Neural cell (in vitro differentiated cells): ENCODE data around the gene GSS. TPM values are rescaled to one million over a fixed set of nuclear protein-coding genes. Genes with fewer than 3 reads are reported as not detected.

Source experiments
- H2AFZ ChIP-seq: fragments of 200-600, 300-800 bp; sonication (generic), shearing (Covaris generic); 2 replicates; pipeline ENCODE4 v1.6.0; 2014; ENCODE audit warnings: low read depth, mild to moderate bottlenecking, antibody characterized with exemption, low read length, moderate library complexity
- H3F3A ChIP-seq: fragments of 200-600 bp; shearing (Covaris generic); 2 replicates; pipeline ENCODE4 v1.6.1; 2016; ENCODE audit warnings: mild to moderate bottlenecking, moderate library complexity, mixed read lengths, antibody characterized with exemption, low read length; ENCODE audit not compliant: insufficient read depth, poor library complexity, severe bottlenecking
- H3K27ac ChIP-seq: fragments of 200-600, 300-800 bp; sonication (generic), shearing (Covaris generic); 2 replicates; pipeline ENCODE4 v1.5.1; 2014; ENCODE audit warnings: mild to moderate bottlenecking, low read length, moderate library complexity
- H3K27me3 ChIP-seq: fragments of 300-800, 200-600 bp; sonication (generic), shearing (Covaris generic); 2 replicates; pipeline ENCODE4 v1.6.0; 2014; ENCODE audit warnings: mild to moderate bottlenecking, low read depth, low read length, moderate library complexity; ENCODE audit not compliant: insufficient read depth
- H3K36me3 ChIP-seq: fragments of 300-800, 200-600 bp; sonication (generic), shearing (Covaris generic); 2 replicates; pipeline ENCODE4 v1.5.1; 2014; ENCODE audit warnings: mild to moderate bottlenecking, antibody characterized with exemption, low read length, moderate library complexity; ENCODE audit not compliant: insufficient read depth
- H3K4me2 ChIP-seq: fragments of 300-800, 200-600 bp; sonication (generic), shearing (Covaris generic); 2 replicates; pipeline ENCODE4 v1.6.0; 2014; ENCODE audit warnings: mild to moderate bottlenecking, low read length
- H3K4me3 ChIP-seq: fragments of 300-800, 200-600 bp; sonication (generic), shearing (Covaris generic); 2 replicates; pipeline ENCODE4 v1.5.1; 2014; ENCODE audit warnings: mild to moderate bottlenecking, low read length, moderate library complexity
- H3K79me2 ChIP-seq: fragments of 200-600 bp; shearing (Covaris generic); replicated peaks from 2 replicates; pipeline ENCODE4 v1.6.0; 2014; ENCODE audit warnings: mild to moderate bottlenecking, low read length, moderate library complexity; ENCODE audit not compliant: insufficient read depth
- H3K9ac ChIP-seq: fragments of 300-800, 200-600 bp; sonication (generic), shearing (Covaris generic); 2 replicates; pipeline ENCODE4 v1.6.1; 2016; ENCODE audit warnings: mild to moderate bottlenecking, low read length, mixed read lengths
- H3K9me2 ChIP-seq: fragments of 200-600 bp; shearing (Covaris generic); 2 replicates; pipeline ENCODE4 v1.6.1; 2016; ENCODE audit warnings: mild to moderate bottlenecking, low read length, mixed read lengths; ENCODE audit not compliant: insufficient read depth
- H3K9me3 ChIP-seq: fragments of 200-600, 300-800 bp; sonication (generic), shearing (Covaris generic); 2 replicates; pipeline ENCODE4 v1.6.1; 2016; ENCODE audit warnings: mild to moderate bottlenecking, mixed run types, low read length, moderate library complexity, mixed read lengths
- H4K20me1 ChIP-seq: fragments of 200-600 bp; shearing (Covaris generic); 2 replicates; pipeline ENCODE4 v1.6.1; 2016; ENCODE audit warnings: mild to moderate bottlenecking, mixed run types; ENCODE audit not compliant: insufficient read depth
- CTCF ChIP-seq: fragments of 450-650 bp; IDR thresholded peaks from 2 replicates; pipeline ENCODE4 v1.5.1; 2014; ENCODE audit warnings: antibody characterized with exemption, mild to moderate bottlenecking, moderate library complexity; ENCODE audit not compliant: poor library complexity, severe bottlenecking
- EP300 ChIP-seq: fragments of 450-650 bp; conservative IDR thresholded peaks from 2 replicates; pipeline ENCODE4 v1.6.1; 2014; ENCODE audit warnings: antibody characterized with exemption, mild to moderate bottlenecking, moderate library complexity; ENCODE audit not compliant: poor library complexity, severe bottlenecking
- EZH2 ChIP-seq: fragments of 200-600, 300-800 bp; shearing (Covaris generic), sonication (generic); IDR thresholded peaks from 2 replicates; pipeline ENCODE4 v1.6.1; 2014; ENCODE audit warnings: antibody characterized with exemption, low read length, borderline replicate concordance, mild to moderate bottlenecking; ENCODE audit not compliant: insufficient read depth, poor library complexity, severe bottlenecking
- MXI1 ChIP-seq: fragments of 450-650 bp; conservative IDR thresholded peaks from 2 replicates; pipeline ENCODE4 v1.6.1; 2014; ENCODE audit warnings: antibody characterized with exemption, mild to moderate bottlenecking; ENCODE audit not compliant: poor library complexity, severe bottlenecking
- POLR2AphosphoS5 ChIP-seq: IDR thresholded peaks from 2 replicates; pipeline ENCODE4 v1.6.1; 2012
- RAD21 ChIP-seq: fragments of 450-650 bp; conservative IDR thresholded peaks from 2 replicates; pipeline ENCODE4 v1.6.1; 2014; ENCODE audit warnings: antibody characterized with exemption, mild to moderate bottlenecking, moderate library complexity
- SMC3 ChIP-seq: fragments of 450-650 bp; conservative IDR thresholded peaks from 2 replicates; pipeline ENCODE4 v1.6.1; 2014; ENCODE audit warnings: antibody characterized with exemption, mild to moderate bottlenecking, moderate library complexity; ENCODE audit not compliant: poor library complexity
- TAF1 ChIP-seq: IDR thresholded peaks from 2 replicates; pipeline ENCODE4 v1.6.1; 2012; ENCODE audit warnings: low read depth
- polyA plus RNA-seq: library from polyadenylated mRNA; depleted of rRNA; stranded (reverse); fragments of >200 nt; gene quantifications from 2 replicates; pipeline ENCODE4 v1.2.3, GENCODE V29; 2014
- TF ChIP-seq, protein P1 (sequence below): IDR thresholded peaks from 2 replicates; pipeline ENCODE4 v1.6.1; 2012; ENCODE audit warnings: borderline replicate concordance

GSS gene
- polyA plus RNA-seq, 1 donor from 2014 or later: 173 TPM

DNA sequence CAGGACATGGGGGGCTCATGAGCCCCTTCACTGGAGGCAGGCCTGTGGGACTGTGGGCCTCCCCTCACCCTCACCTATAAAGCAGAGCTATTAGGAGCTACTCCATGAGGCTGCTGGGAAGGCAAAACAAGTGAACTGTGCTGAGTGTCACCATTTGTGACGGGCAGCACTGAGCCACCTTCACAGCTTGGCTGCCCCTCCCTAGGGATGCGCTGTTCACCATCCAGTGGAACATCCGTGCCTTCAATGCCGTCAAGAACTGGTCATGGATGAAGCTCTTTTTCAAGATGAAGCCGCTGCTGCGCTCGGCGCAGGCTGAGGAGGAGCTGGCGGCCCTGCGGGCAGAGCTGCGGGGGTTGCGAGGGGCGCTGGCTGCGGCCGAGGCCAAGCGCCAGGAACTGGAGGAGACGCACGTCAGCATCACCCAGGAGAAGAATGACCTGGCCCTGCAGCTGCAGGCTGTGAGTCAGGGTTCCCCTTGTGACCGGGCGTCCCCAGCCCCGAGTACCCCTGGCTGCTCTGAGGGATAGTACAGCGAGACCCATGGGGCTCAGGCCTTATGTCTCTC is 38.4 kb upstream of the GSS start:
- no peaks in the 10 kb centered on the region for H3F3A ChIP-seq
- no peaks in the 10 kb centered on the region for H3K36me3 ChIP-seq
- H3K4me2 ChIP-seq: no peak overlapping the region
- H3K9ac ChIP-seq: no peak overlapping the region
- H3K9me3 ChIP-seq: no peaks in the 10 kb centered on the region
- no peaks in the 10 kb centered on the region for H3K27me3 ChIP-seq
- no peak overlapping the region for H3K27ac ChIP-seq
- H2AFZ ChIP-seq: no peak overlapping the region
- no peaks in the 10 kb centered on the region for H3K79me2 ChIP-seq
- no peaks in the 10 kb centered on the region for H4K20me1 ChIP-seq
- H3K4me3 ChIP-seq: no peak overlapping the region
- TF ChIP-seq EP300 (no peak), CTCF (no peak), SMC3 (no peak), MXI1 (no peak), TAF1 (no peak), POLR2AphosphoS5 (no peak), RAD21 (no peak), EZH2 (no peak)
- TF ChIP-seq, protein P1, sequence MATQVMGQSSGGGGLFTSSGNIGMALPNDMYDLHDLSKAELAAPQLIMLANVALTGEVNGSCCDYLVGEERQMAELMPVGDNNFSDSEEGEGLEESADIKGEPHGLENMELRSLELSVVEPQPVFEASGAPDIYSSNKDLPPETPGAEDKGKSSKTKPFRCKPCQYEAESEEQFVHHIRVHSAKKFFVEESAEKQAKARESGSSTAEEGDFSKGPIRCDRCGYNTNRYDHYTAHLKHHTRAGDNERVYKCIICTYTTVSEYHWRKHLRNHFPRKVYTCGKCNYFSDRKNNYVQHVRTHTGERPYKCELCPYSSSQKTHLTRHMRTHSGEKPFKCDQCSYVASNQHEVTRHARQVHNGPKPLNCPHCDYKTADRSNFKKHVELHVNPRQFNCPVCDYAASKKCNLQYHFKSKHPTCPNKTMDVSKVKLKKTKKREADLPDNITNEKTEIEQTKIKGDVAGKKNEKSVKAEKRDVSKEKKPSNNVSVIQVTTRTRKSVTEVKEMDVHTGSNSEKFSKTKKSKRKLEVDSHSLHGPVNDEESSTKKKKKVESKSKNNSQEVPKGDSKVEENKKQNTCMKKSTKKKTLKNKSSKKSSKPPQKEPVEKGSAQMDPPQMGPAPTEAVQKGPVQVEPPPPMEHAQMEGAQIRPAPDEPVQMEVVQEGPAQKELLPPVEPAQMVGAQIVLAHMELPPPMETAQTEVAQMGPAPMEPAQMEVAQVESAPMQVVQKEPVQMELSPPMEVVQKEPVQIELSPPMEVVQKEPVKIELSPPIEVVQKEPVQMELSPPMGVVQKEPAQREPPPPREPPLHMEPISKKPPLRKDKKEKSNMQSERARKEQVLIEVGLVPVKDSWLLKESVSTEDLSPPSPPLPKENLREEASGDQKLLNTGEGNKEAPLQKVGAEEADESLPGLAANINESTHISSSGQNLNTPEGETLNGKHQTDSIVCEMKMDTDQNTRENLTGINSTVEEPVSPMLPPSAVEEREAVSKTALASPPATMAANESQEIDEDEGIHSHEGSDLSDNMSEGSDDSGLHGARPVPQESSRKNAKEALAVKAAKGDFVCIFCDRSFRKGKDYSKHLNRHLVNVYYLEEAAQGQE: no peak
- no peaks in the 10 kb centered on the region for H3K9me2 ChIP-seq

- Histone ChIP-seq H3K4me2 (no peak overlapping the region), H3K36me3 (no peaks in the 10 kb centered on the region), H3K27ac (no peak overlapping the region), H3K9ac (no peak overlapping the region), H2AFZ (no peak overlapping the region), H3K27me3 (no peaks in the 10 kb centered on the region), H3K79me2 (no peaks in the 10 kb centered on the region), H3K9me2 (no peaks in the 10 kb centered on the region), H3K9me3 (no peaks in the 10 kb centered on the region), H3F3A (no peaks in the 10 kb centered on the region), H3K4me3 (no peak overlapping the region), H4K20me1 (no peaks in the 10 kb centered on the region)
- no peak for TF ChIP-seq MXI1
- TF ChIP-seq, protein P1: no peak
- TF ChIP-seq TAF1: no peak
- no peak for TF ChIP-seq EP300
- TF ChIP-seq EZH2: no peak
- no peak for TF ChIP-seq POLR2AphosphoS5
Observed at GRCh38 chr20:34992751-34993417, 37.3 kb upstream of the GSS start.
